ENCODE measurements around the gene SAC3D1. TPM values are rescaled to one million over a fixed set of nuclear protein-coding genes. Genes with fewer than 3 reads are reported as not detected.

Gene SAC3D1
- total RNA-seq, 2 experiments from 2014 or later, result 14.0 to 14.5 TPM

GRCh38 chr11:65047581-65048422 is 6.8 kb downstream of the SAC3D1 start:
- Mint-ChIP-seq H3K27me3 (no peaks in the 10 kb centered on the region), H3K27ac (peak overlapping the region; percentile 76), H3K4me1 (ENCODE audit: low read depth) (peaks cover 20% of the 10 kb centered on the region), H3K36me3 (ENCODE audit: low read depth) (peaks cover 11% of the 10 kb centered on the region), H3K4me3 (peak overlapping the region; percentile 73), H3K9me3 (no peaks in the 10 kb centered on the region)
- no peak for TF ChIP-seq CTCF (IDR thresholded peaks at IDR 0.05)
- ATAC-seq (peak; percentile 69), DNase-seq (peak; percentile 38)
- intact Hi-C loops (cut with micrococcal nuclease), result no loop called here
- POLR2A ChIA-PET, result interaction anchor here (0.8 to 2.1 kb wide), 2 partner anchors 21 to 69 kb away, joined by 3 to 5 read pairs; partner anchors contain the start of genes SNX15 and ZNHIT2
- CTCF ChIA-PET, result interaction anchor here (1.3 to 2.0 kb wide), 2 partner anchors 7 to 65 kb away, joined by 4 to 7 read pairs; partner anchors contain the start of gene SAC3D1

GRCh38 chr11:65051398-65051858 is 10.4 kb downstream of the SAC3D1 start:
- no peak for TF ChIP-seq CTCF (IDR thresholded peaks at IDR 0.05)
- no peak overlapping the region for H3K4me3 Mint-ChIP-seq
- no peak overlapping the region for H3K27ac Mint-ChIP-seq
- ATAC-seq, result no peak
- H3K9me3 Mint-ChIP-seq, result no peaks in the 10 kb centered on the region
- H3K36me3 Mint-ChIP-seq (ENCODE audit: low read depth), result peaks cover under 1% of the 10 kb centered on the region
- intact Hi-C loops (cut with micrococcal nuclease), result no loop called here
- ChIA-PET POLR2A (no interaction called here), CTCF (no interaction called here)
- H3K4me1 Mint-ChIP-seq (ENCODE audit: low read depth), result peaks cover 26% of the 10 kb centered on the region
- peak; percentile 17 for DNase-seq
- H3K27me3 Mint-ChIP-seq, result no peaks in the 10 kb centered on the region

GRCh38 chr11:65053827-65054508 is 13.0 kb downstream of the SAC3D1 start:
- peak; percentile 51 for DNase-seq
- Mint-ChIP-seq H3K27ac (peak overlapping the region; percentile 61), H3K36me3 (ENCODE audit: low read depth) (no peaks in the 10 kb centered on the region), H3K4me3 (peak overlapping the region; percentile 38), H3K4me1 (ENCODE audit: low read depth) (peaks cover 14% of the 10 kb centered on the region), H3K9me3 (no peaks in the 10 kb centered on the region), H3K27me3 (no peaks in the 10 kb centered on the region)
- intact Hi-C loops (cut with micrococcal nuclease), result no loop called here
- POLR2A ChIA-PET, result interaction anchor here (0.6 to 1.3 kb wide), 4 partner anchors 12 to 81 kb away, joined by 3 to 9 read pairs (median 3); partner anchors contain the start of genes CDCA5 and SAC3D1
- no peak for TF ChIP-seq CTCF (IDR thresholded peaks at IDR 0.05)
- CTCF ChIA-PET, result no interaction called here
- ATAC-seq, result peak; percentile 55

DNA sequence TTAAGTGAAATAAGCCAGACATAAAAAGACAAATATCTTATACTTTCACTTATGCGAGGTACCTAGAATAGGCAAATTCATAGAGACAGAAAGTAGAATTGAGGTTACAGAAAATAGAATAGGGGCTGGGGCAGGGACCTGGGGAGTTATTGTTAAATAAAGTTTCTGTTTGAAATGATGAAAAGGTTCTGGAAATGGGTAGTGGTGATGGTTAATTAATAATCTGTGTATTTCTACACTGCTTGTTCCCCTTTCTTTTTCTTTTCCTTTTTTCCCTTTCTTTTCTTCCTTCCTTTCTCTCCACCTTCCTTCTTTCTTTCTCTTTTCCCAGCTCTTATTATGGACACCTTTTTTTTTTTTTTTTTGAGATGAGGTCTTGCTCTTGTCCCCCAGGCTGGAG is 14.5 kb downstream of the SAC3D1 start:
- H3K36me3 Mint-ChIP-seq (ENCODE audit: low read depth), result no peaks in the 10 kb centered on the region
- no peak overlapping the region for H3K27ac Mint-ChIP-seq
- CTCF ChIA-PET, result no interaction called here
- H3K4me3 Mint-ChIP-seq, result no peak overlapping the region
- POLR2A ChIA-PET, result interaction anchor here (0.7 kb wide), 1 partner anchor 29 kb away, joined by 3 read pairs; no protein-coding TSS in a partner anchor
- H3K4me1 Mint-ChIP-seq (ENCODE audit: low read depth), result peaks cover 16% of the 10 kb centered on the region
- H3K27me3 Mint-ChIP-seq, result no peaks in the 10 kb centered on the region
- H3K9me3 Mint-ChIP-seq, result no peaks in the 10 kb centered on the region
- no peak for TF ChIP-seq CTCF (IDR thresholded peaks at IDR 0.05)
- ATAC-seq (no peak), DNase-seq (no peak)
- intact Hi-C loops (cut with micrococcal nuclease), result no loop called here
